GM23248 (cell line): Measurements from ENCODE around the gene TMEM184B. TPM values are rescaled to one million over a fixed set of nuclear protein-coding genes. Genes with fewer than 3 reads are reported as not detected.

Source experiments
- DNase-seq: peaks from one replicate; pipeline ENCODE4 v3.0.0-alpha.2; 2015
- H2AFZ ChIP-seq: fragments of 200-600 bp; sonication (generic); 2 replicates; pipeline ENCODE4 v1.6.1; 2016; ENCODE audit warnings: antibody characterized with exemption
- H3F3A ChIP-seq: fragments of 200-600 bp; sonication (generic); 2 replicates; pipeline ENCODE4 v1.6.1; 2016; ENCODE audit warnings: mild to moderate bottlenecking, antibody characterized with exemption, mixed run types; ENCODE audit not compliant: insufficient read depth
- H3K27ac ChIP-seq: fragments of 200-600 bp; sonication (generic); 2 replicates; pipeline ENCODE4 v1.5.1; 2016; ENCODE audit warnings: mild to moderate bottlenecking
- H3K27me3 ChIP-seq: fragments of 200-600 bp; sonication (generic); replicated peaks from 2 replicates; pipeline ENCODE4 v1.6.1; 2016; ENCODE audit warnings: mild to moderate bottlenecking; ENCODE audit not compliant: insufficient read depth
- H3K36me3 ChIP-seq: fragments of 200-600 bp; sonication (generic); 2 replicates; pipeline ENCODE4 v1.6.1; 2016; ENCODE audit warnings: low read depth, mild to moderate bottlenecking
- H3K4me1 ChIP-seq: fragments of 200-600 bp; sonication (generic); 2 replicates; pipeline ENCODE4 v1.6.1; 2016; ENCODE audit warnings: mild to moderate bottlenecking; ENCODE audit not compliant: insufficient read depth
- H3K4me2 ChIP-seq: fragments of 200-600 bp; sonication (generic); one replicate; pipeline ENCODE4 v1.6.1; 2016; ENCODE audit warnings: mild to moderate bottlenecking; ENCODE audit not compliant: unreplicated experiment
- H3K4me3 ChIP-seq: fragments of 200-600 bp; sonication (generic); 2 replicates; pipeline ENCODE4 v1.5.1; 2016; ENCODE audit warnings: mild to moderate bottlenecking
- H3K79me2 ChIP-seq: fragments of 200-600 bp; sonication (generic); 2 replicates; pipeline ENCODE4 v1.6.1; 2016; ENCODE audit warnings: mild to moderate bottlenecking; ENCODE audit not compliant: insufficient read depth
- H3K9ac ChIP-seq: fragments of 200-600 bp; sonication (generic); 2 replicates; pipeline ENCODE4 v1.6.1; 2016; ENCODE audit warnings: mild to moderate bottlenecking
- H3K9me2 ChIP-seq: fragments of 200-600 bp; sonication (generic); 2 replicates; pipeline ENCODE4 v1.6.1; 2016; ENCODE audit warnings: mixed run types, mild to moderate bottlenecking, moderate library complexity; ENCODE audit not compliant: insufficient read depth
- H3K9me3 ChIP-seq: fragments of 200-600 bp; sonication (generic); one replicate; pipeline ENCODE4 v1.6.1; 2017; ENCODE audit warnings: low read depth
- H4K20me1 ChIP-seq: fragments of 200-600 bp; sonication (generic); 2 replicates; pipeline ENCODE4 v1.6.0; 2016; ENCODE audit not compliant: insufficient read depth
- EZH2 ChIP-seq: fragments of 200-600 bp; sonication (generic); IDR thresholded peaks from 2 replicates; pipeline ENCODE4 v1.6.1; 2018; ENCODE audit warnings: antibody characterized with exemption, mild to moderate bottlenecking; ENCODE audit not compliant: insufficient read depth, poor library complexity, severe bottlenecking
- EZH2phosphoT487 ChIP-seq: fragments of 200-600 bp; sonication (generic); IDR thresholded peaks from 2 replicates; pipeline ENCODE4 v1.6.1; 2018; ENCODE audit warnings: antibody characterized with exemption, moderate library complexity, mild to moderate bottlenecking, low read depth; ENCODE audit not compliant: insufficient read depth
- WGBS, 2 experiments: methylation state at CpG; one replicate each; pipeline ENCODE4 v1.1.6; 2015 to 2017; ENCODE audit warnings: low lambda C conversion rate in 2 of 2, low coverage in 1 of 2; ENCODE audit errors: missing lambda C conversion rate in 2 of 2; 5-methylcytosine and 5-hydroxymethylcytosine counted together
- in situ Hi-C: fragments of 300-500 bp; cut with MboI; formaldehyde crosslinking; loops from 2 replicates; pipeline ENCODE4 v1.15.0; 2020
- polyA plus RNA-seq: library from polyadenylated mRNA; unstranded; fragments of >200 nt; fragmentation: Nextera tagmentation; extraction: Ambion mirVana; gene quantifications from 2 replicates; pipeline ENCODE4 v1.2.1, GENCODE V29; 2016
- small RNA-seq: library from RNA; depleted of rRNA; stranded (forward); fragments of <200 nt; gene quantifications from one replicate; pipeline ENCODE3, GENCODE V24; 2014; ENCODE audit warnings: low read depth, low replicate concordance
- total RNA-seq: library from RNA; depleted of rRNA; stranded (reverse); fragments of >200 nt; shearing (Covaris generic); gene quantifications from 2 replicates; pipeline ENCODE4 v1.2.3, GENCODE V29; 2014; rRNA removed

Gene TMEM184B
- total and polyA plus RNA-seq, 2 experiments from 2014 or later: 83.7 to 91.0 TPM

DNA sequence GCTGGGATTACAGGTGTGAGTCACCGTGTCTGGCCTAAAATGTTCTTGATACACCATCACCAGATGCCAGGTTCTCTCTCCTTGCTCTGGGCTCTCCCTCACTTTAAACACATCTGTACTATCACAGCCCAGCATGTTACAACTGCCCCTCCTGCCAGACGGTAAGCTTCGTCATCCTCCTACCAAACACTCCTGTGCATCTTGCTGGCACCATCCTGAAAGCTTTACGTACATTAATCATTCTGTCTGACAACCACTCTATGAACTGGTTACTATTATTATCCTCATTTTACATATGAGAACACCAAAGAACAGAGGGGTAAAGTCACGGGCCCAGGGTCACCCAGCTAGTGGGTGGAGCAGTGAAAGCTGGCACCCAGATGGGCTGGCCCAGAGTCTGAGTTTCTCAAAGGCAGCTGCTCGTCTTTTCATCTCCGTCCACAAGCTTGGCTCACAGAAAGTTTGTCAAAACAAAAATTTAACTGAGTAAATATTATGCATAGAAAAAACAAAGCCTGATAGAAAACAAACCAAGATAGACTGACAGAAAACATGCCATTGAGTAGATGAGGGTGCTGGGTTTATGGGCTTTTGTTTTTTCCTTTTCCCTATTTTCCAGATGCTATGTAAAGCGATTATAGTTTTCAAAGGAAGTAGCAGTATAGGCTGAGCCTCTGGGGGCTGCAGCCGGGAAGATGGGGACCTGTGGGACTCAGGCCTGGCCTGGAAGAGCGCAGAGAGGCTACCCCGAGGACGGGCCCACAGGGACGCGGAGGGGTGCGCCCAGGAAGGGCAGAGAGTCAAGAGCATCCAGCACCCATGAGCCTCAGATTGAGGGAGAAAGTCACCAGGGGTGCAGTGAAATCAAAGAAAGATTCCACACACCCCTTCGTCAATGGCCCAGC lies 100.6 kb downstream of the TMEM184B start:
- TF ChIP-seq EZH2phosphoT487 (no peak), EZH2 (no peak)
- Histone ChIP-seq H3K4me3 (no peak overlapping the region), H3K4me1 (0 out of 2 replicates have a peak, but pooled peaks cover 6% of the 10 kb centered on the region), H3K4me2 (no peak overlapping the region), H3K79me2 (no peaks in the 10 kb centered on the region), H2AFZ (no peak overlapping the region), H3K9me2 (no peaks in the 10 kb centered on the region), H3K36me3 (no peaks in the 10 kb centered on the region), H3K27ac (no peak overlapping the region), H3K9me3 (no peaks in the 10 kb centered on the region), H3K9ac (no peak overlapping the region), H3F3A (no peaks in the 10 kb centered on the region), H3K27me3 (no peaks in the 10 kb centered on the region), H4K20me1 (no peaks in the 10 kb centered on the region)
- in situ Hi-C loops: no loop called here
- no peak for DNase-seq
- 50% methylated on average over 16 of the region's 16 CpGs for WGBS, 2 experiments

DNA sequence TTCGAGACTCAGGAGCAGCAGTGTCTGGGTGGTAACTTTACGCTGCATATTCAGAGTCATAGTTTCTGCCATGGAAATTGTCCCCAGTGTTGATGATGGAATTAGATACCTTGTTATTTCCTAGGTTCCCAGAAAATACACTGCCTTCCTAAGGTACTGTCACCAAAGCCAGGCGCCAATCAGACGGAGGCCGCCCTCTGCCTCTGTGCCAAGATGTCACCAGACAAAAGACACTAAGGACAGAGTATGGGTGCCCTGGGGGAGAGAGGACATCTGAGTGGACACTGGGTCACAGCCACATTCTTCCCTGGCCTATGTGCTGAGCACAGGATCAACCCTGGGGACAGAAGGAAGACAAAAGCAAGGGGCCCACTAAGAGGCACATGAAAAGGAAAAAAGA lies 102.3 kb downstream of the TMEM184B start:
- Histone ChIP-seq H4K20me1 (no peaks in the 10 kb centered on the region), H3K27ac (no peak overlapping the region), H3K4me3 (no peak overlapping the region), H3K9me2 (no peaks in the 10 kb centered on the region), H3F3A (no peaks in the 10 kb centered on the region), H3K9ac (no peak overlapping the region), H2AFZ (no peak overlapping the region), H3K27me3 (no peaks in the 10 kb centered on the region), H3K36me3 (no peaks in the 10 kb centered on the region), H3K79me2 (no peaks in the 10 kb centered on the region), H3K9me3 (no peaks in the 10 kb centered on the region), H3K4me2 (no peak overlapping the region), H3K4me1 (0 out of 2 replicates have a peak, but pooled peaks cover 11% of the 10 kb centered on the region)
- no peak for DNase-seq
- TF ChIP-seq EZH2: no peak
- no peak for TF ChIP-seq EZH2phosphoT487
- in situ Hi-C loops: no loop called here
- WGBS, 2 experiments: 90 to 94% methylated on average over 5 of the region's 5 CpGs

Small RNA genes within 50 kb of the gene (small RNA-seq; reads per million reads assigned to genes)
- not detected for gene RF00017
- gene RN7SL704P: 0.19 reads per million

Other genes with a start within 250 kb of the TMEM184B start
- 12.4 and 14.4 TPM in 2 replicates for gene PICK1, start 215.6 kb downstream of the TMEM184B start, total RNA-seq
- 8.1 and 8.4 TPM in 2 replicates for gene PICK1, start 215.6 kb downstream of the TMEM184B start, polyA plus RNA-seq
- gene SLC16A8, start 188.8 kb downstream of the TMEM184B start, total RNA-seq: 0.51 and 1.4 TPM in 2 replicates
- gene SLC16A8, start 188.8 kb downstream of the TMEM184B start, polyA plus RNA-seq: 0.52 and 1.3 TPM in 2 replicates
- 12.6 and 24.3 TPM in 2 replicates for gene BAIAP2L2, start 162.3 kb downstream of the TMEM184B start, total RNA-seq
- gene BAIAP2L2, start 162.3 kb downstream of the TMEM184B start, polyA plus RNA-seq: 13.2 and 13.4 TPM in 2 replicates
- gene PLA2G6, start 91.2 kb downstream of the TMEM184B start, total RNA-seq: 5.5 and 28.3 TPM in 2 replicates
- 5.6 and 6.5 TPM in 2 replicates for gene PLA2G6, start 91.2 kb downstream of the TMEM184B start, polyA plus RNA-seq
- gene MAFF, start 71.0 kb downstream of the TMEM184B start, total RNA-seq: 68.1 and 73.0 TPM in 2 replicates
- gene MAFF, start 71.0 kb downstream of the TMEM184B start, polyA plus RNA-seq: 34.6 and 37.1 TPM in 2 replicates
- gene CSNK1E, start 44.4 kb upstream of the TMEM184B start, total RNA-seq: 117 and 130 TPM in 2 replicates
- gene CSNK1E, start 44.4 kb upstream of the TMEM184B start, polyA plus RNA-seq: 46.9 and 48.1 TPM in 2 replicates
- not detected in 2 replicates for gene KCNJ4, start 182.2 kb upstream of the TMEM184B start, total RNA-seq
- gene KCNJ4, start 182.2 kb upstream of the TMEM184B start, polyA plus RNA-seq: not detected in 2 replicates
- 191 and 197 TPM in 2 replicates for gene KDELR3, start 195.1 kb upstream of the TMEM184B start, total RNA-seq
- 326 and 335 TPM in 2 replicates for gene KDELR3, start 195.1 kb upstream of the TMEM184B start, polyA plus RNA-seq
- gene DDX17, start 233.3 kb upstream of the TMEM184B start, total RNA-seq: 312 and 370 TPM in 2 replicates
- 28.5 and 30.1 TPM in 2 replicates for gene DDX17, start 233.3 kb upstream of the TMEM184B start, polyA plus RNA-seq